Lung microvascular endothelial cell (primary cell): ENCODE results near the gene PAFAH2. TPM values are rescaled to one million over a fixed set of nuclear protein-coding genes. Genes with fewer than 3 reads are reported as not detected.

ENCODE experiments used
- DNase-seq, 2 donors: peaks; one replicate each; pipeline versions ENCODE4 v3.0.0 to v3.0.0-alpha.2; 2010; ENCODE audit warnings: low read depth in 2 of 2
- total RNA-seq: library from RNA; depleted of rRNA; stranded (reverse); fragments of >200 nt; gene quantifications from 2 replicates; pipeline ENCODE4 v1.2.1, GENCODE V29; 2014

The PAFAH2 gene
- total RNA-seq, 1 donor from 2014 or later: 32.7 TPM

DNA sequence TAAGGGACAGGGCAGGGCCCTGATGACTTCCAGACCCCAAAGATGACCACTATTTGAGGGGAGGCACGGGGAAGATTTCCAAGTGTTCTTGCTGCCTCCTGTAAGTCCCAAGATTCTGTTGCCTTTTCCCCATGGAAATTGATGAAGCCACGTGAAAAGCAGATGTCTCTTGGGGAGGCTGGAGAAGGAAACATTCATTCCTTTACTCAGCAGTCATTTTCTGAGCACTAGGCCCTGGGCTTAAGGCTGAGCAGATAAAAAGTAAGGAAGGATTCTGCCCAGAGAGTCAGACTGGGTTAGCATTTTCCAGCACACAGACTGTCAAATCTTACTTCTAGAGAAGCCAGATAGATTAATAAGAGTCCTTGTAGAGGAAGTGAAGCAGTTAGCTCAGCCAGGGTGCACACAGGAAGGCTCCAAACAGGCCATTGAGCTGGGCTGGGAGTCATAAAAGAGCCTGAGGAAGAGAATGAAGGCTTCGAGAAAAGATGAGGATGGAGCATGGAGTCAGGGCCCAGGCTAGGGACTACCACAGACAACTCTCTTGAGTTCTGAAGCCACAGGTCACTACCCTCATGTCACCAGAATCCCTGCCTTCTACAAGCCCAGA lies 33.9 kb upstream of the PAFAH2 start:
- DNase-seq: no peak

DNA sequence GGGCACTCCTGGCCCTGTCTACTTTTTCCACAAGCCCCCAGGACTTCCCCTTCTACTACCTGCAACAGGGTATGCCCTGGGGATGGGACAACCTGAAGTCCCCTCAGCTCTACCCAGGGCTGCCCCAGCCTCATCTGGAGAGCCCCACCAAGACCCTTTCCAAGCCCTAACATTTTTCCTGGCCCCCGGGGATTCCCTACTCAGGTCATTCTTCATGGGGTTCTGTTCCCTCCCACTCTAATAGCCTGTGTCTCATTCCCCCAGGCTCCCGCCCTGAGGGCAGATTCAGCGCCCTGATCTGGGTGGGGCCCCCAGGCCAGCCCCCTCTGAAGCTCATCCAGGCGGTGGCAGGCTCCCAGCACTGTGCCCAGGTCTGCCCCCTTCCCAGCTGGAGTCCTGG lies 33.3 kb upstream of the PAFAH2 start:
- DNase-seq: no peak

DNA sequence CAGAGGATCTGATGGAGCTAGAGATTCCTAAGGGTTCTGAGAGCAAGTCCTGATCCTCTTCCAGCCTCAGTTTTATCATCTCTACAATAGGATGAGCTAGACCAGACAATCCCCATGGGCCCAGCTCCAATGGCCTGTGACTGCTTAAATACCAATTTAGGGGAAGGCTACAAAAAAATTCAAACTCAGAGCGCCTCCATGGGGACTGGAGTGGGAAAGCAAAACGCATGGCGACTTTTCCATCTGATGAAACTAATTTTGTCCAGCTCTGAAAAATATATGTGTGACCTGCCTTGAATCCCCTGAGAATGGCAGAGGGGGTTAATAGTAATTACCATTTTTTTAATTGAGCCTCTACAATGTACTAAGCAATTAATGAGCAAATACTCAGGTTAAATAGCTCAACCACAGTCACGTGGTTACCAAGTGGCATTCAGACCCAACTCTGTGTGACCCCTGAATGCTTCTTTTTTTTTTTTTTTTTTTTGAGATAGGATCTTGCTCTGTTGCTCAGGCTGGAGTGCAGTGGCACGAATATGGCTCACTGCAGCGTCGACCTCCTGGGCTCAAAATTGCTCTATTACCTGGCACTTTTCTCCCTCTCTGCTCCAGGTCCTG lies 32.1 kb upstream of the PAFAH2 start:
- DNase-seq: no peak

DNA sequence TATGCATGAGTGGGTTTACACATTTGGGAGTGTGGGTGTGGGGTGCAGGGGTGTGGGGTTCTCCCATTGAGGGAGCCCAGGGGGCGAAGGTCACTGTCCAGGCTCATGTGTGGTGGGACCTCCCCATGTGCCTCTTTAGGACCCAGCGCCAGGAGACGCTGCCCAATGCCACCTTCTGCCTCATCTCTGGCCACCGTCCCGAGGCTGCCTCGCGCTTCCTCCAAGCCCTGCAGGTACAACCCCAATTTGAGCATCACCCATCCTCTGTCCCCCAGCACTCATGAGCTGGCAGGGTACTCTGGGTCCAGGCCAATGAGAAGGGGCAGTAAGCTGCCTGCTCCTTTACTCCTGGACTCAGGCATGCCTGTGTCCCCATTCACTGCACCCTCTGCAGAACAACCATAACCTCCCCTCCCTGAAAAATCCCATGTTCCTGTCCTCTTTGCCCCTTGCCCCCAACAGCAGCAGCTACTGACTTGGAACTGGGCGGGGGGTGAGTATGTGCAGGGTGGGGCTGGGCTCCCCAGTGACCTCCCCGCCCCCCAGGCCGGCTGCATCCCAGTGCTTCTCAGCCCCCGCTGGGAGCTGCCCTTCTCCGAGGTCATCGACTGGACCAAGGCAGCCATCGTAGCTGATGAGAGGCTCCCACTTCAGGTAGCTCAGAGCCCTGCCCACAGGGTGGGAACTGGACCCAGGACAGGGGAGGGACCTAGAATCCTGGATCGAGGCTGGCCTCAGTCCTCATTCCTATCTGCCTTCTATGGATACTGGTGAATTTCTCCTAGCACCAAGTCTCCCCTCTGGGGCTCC lies 31.4 kb upstream of the PAFAH2 start:
- no peak for DNase-seq

DNA sequence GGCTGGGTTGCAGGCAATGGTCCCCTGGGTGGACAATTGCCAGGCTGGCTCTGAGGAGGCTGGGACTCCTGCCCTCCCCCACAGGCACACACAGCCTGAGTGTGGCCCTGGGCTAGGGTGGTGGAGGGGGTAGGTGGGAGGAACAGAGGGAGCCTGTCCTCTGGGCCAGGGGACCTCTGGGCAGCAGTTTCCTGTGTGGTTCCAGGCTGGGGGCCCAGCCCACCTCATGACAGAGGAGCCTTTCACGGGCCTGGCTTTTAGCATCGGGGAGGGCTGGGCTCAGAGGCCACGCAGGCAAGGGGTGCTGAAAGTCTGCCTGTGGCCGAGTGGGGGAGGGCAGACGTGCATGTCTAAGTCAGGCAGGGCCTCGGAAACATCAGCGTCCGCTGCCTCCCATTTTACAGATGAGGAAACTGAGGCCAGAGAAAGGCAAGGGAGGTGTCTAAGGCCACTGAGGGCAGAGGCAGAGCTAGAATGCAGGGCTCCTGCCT lies 30.7 kb upstream of the PAFAH2 start:
- DNase-seq: no peak

DNA sequence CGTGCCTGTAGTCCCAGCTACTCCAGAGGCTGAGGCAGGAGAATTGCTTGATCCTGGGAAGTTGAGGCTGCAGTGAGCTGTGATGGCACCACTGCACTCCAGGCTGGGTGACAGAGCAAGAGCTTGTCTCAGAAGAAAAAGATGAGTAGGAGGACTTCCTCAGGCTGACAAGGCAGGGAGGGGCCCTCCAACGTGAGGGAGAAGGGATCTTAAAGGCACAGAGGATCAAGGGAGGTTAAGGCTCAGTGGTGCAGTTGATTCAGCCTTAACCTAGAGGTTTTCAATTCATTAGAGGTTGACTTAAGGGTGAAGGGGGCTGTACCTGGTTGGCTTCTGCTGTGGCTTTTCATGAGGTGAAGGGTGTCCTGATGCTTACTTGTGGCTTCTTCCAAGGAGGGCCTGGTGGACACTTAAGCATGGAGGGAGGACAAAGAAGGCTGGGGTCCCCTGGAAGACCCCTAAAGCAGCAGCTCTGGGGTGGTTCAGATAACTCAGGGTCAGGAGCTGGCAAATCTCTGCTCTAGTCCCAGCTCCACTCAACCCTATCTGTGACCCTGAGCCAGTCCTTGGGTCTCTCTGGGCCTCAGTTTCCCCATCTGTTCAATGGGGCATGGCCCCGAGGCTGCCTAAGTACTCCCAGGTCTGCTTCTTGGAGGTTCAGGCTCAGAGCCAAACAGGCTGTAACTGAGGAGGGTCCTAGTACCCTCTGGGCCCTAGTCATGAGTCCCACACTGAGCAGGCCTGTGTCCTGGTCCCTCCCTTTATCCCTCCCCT lies 30.0 kb upstream of the PAFAH2 start:
- no peak for DNase-seq

DNA sequence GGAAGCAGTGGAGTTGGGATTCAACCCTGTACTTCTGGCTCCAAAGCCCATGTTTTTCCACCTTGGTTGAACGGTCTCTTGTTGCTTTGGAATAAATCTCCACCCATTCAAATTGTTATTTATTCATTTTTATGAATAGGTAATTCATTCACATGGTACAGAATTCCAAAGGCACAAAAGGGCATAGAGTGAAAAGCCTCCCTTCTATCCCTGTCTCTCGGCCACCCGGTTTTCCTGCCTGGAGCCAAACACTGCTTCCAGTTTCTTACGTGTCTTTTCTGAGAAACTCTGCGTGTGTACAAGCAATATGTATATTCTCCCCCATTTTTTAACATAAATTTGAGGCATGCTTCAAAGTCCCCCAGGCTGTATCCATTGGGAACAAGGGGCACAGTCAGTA lies 27.7 kb upstream of the PAFAH2 start:
- DNase-seq: no peak

DNA sequence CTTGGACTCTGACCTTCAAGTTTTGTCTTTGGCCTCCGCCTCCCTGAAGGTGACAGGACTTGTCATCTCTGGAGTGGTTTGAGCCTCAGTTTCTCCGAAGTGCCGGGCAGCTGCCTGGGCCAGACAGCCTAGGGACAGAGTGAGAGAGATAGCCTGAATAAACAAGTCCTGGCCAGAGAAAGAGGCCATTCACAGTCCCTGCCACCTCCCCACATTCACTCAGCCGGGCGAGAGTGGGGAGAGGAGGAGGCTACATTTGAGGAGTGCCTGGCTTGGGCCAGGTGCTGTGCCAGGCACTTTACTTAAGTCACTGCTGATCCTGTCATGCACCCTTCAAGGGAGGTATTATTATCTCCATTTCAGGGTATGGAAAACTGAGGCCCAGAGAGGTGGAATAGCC lies 27.2 kb upstream of the PAFAH2 start:
- no peak for DNase-seq

DNA sequence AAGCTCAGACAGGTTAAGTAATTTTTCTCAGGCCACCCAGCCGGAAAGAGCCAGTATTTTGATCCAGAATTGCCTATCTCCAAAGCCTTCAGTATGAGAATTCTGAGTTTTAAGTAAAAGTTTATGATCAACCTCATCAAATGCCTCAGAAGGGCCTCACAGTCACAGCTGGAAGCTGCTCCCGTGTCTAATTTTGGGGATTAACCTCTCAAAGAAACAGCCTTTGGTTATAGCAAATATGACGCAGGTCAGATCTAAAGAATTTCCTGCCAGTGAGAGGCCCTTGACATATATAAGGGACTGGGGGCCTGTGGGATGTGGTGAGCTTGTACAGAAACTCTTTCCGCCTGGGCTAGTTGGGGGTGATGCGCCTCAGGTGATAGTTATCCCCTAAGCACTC lies 26.0 kb upstream of the PAFAH2 start:
- DNase-seq: no peak

DNA sequence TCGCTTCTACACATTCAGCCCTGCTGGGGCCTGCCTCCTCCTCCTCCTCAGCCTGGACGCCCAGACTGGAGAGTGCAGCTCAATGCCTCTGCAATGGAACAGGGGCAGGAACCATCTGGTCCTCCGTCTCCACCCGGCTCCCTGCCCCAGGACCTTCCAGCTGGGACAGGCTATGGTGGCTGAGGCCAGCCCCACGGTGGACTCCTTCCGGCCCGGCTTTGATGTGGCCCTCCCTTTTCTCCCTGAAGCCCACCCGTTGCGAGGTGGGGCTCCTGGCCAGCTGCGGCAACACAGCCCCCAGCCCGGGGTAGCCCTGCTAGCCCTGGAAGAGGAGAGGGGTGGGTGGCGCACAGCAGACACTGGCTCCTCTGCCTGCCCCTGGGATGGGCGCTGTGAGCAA lies 25.1 kb upstream of the PAFAH2 start:
- no peak for DNase-seq

DNA sequence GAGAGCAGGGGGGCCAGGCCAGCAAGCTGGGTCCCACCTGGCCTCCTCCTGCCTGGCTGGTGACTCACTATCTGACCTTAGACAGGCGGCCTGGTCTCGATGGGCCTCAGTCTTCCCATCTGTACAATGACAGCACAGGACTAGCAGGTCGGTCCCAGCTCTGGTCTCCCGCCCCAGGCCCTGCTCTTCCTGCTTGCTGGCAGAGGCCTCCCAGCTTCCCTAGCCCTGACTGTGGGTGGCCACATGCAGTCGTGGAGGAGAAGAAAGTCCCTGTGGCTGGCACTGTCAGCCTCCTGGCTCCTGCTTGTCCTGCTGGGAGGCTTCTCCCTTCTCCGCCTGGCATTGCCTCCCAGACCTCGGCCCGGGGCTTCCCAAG lies 24.5 kb upstream of the PAFAH2 start:
- no peak for DNase-seq

DNA sequence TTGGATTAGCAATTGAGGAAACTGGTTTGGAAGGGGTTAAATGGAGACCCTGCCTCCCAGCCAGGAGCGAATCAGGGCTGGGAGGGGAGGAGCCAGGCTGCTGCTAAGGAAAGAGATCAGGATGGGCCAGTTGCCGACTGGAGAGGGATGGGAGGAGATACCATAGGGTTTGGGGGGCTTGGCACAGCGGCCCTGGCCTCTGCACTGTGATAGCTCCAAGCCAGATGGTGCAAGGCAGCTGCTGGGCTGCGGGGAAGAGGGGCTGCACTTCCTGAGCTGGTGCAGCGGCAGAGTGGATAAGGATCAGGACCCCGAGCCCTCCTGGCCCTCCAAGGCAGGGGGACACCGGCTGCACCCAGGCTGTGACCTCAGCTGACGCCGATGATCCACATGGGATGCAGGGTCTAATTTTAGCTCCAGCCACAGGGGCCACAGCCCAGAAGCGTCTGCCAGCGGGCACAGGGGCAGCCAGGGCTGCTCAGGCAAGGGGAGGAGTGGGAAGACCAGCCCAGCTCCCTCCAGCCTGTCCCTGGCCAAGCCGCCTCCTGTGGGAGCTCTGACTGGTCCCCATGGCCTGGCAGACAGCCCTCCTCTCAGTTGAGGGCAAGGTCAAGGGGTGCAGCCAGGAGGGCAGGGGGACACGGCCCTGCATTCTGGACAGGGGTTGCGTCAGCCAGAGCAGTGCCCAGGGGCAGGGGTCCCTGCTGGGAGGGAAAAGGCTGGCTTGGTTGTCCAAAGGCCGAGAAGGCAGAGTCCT lies 24.0 kb upstream of the PAFAH2 start, which contains the start of gene EXTL1:
EXTL1 (plus strand) TSS at position 129 of the 757 bp plus-strand sequence. CDS start 872 bp downstream, outside the sequence.
- peak in 1 of 2 donors; percentile 30 for DNase-seq

DNA sequence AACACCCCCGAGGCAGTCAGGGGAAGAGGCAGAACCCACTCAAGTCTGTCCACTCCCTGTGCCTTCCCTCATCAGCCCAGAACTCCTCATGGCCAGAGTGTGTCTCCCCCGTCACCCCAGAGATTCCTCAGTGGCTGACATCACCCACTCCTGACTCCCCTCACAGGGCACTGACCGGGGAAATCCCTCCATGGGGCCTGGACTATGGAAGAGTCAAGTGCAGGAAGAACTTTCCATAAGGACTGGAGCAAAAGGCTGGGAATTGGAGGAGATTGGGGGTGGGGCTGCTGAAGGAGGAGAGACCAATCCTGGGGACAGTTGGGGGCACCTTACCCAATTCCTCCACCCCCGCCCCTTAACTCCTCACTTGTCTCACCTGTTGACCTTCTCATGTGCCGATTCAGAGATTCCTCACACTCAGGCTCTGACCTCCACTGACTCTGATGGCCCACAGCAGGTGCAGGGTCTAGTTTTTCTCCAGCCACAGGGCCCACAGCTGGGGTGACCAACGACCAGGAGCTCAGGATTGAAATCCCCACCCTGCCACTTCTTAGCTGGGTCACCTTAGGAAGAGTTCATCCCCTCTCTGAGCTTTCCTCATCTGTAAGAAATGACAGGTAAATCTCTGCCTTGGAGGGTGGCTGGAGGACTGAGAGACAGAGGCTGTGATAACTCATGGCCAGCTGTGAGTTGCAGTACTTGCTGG lies 23.2 kb upstream of the PAFAH2 start:
- DNase-seq: no peak

DNA sequence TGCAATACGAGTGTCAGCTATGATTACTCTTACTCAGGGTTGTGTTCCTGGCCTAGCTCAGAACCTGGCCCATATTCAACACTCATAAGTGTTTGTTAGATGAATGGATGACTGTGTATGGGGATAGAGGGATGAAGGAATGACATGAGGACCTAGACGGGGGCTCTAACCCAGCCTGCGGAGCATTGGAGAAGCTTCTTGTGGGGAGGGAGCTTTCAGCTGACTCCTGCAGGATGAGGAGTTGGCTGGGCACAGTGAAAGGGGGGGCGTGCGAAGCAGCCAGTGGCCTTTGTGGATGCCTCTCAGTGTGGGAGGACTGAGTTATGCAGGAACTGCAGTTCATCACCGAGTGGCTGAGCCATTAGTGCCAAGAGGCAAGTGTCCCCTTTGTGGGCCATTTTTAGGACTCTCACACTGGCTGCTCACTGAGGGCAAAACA lies 22.5 kb upstream of the PAFAH2 start:
- DNase-seq: no peak

DNA sequence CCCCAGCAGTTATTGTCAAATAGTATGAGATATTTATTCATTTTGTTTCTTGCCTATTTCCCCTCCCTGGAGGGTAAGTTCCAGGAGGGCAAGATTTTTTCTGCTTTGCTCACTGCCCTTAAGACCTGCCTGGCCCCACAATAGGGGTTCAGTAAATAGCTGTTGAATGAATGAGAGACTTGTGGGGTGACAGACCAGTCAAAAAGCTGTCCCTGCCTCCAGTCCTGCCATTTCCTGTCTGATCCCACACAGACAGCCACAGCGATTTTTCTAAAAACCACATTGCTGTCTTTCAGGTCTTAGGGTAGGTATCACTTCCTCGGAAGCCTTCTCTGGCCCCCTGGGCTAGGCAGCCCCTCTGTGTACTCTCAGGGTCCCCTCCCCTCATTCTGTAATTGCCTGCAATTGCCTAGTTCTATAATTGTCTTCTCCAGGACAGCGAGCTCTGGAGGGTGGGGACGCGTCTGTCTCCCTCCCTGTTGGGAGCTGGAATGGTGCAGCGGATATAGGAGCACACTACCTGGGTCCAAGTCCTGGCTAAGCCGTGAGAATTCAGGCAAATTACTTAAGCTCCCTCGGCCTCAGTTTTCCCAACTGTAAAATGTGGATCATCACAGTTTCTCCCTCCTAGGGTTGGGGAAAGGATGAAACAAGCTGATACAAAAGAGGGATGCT lies 21.9 kb upstream of the PAFAH2 start:
- no peak for DNase-seq

DNA sequence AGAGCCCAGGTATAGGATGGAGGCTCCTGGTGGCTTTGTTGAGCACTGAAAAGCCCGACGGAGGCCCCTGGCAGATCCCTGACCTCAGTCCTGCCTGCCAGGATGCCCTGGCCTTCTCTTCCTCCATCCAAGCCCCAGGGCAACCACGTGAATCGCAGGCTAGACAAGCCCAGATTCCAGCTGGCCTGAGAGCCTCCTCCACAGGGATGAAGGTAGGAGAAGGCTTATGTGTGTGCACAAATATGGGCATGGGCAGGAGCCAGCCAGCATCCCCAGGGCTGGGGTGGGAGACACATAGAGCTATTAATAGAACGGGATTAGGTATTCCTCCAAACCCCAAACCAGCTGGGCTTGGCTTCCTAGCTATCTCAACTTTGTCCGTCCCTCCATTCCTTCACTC lies 19.7 kb upstream of the PAFAH2 start:
- DNase-seq: no peak

DNA sequence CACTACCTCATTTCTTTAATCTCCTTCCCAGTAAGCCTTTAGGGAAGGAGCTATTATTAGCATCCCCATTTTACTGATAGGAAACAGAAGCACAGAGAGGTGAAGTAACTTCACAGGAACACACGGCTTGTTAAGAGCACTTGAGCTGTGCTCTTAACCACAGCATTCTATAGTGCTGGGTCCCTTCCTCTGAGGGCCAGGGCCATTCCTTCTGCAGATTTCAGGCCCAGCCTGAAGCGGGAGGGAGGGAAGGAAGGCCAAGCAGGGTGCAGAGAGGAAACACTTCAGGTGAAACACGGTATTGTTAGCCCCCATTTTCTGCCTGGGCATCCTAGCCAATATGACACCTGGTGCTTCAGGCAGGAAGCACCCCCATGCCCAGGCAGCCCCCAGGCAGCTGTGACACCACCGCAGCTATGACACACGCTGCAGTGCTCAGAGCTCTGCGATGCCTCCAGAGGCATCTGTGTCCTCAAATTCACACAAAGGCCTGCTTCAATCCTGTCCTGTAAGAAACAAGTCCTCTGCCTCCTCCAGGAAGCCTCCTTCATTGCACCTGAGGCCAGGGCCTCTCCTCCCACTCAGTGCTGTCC lies 19.2 kb upstream of the PAFAH2 start:
- DNase-seq: no peak

DNA sequence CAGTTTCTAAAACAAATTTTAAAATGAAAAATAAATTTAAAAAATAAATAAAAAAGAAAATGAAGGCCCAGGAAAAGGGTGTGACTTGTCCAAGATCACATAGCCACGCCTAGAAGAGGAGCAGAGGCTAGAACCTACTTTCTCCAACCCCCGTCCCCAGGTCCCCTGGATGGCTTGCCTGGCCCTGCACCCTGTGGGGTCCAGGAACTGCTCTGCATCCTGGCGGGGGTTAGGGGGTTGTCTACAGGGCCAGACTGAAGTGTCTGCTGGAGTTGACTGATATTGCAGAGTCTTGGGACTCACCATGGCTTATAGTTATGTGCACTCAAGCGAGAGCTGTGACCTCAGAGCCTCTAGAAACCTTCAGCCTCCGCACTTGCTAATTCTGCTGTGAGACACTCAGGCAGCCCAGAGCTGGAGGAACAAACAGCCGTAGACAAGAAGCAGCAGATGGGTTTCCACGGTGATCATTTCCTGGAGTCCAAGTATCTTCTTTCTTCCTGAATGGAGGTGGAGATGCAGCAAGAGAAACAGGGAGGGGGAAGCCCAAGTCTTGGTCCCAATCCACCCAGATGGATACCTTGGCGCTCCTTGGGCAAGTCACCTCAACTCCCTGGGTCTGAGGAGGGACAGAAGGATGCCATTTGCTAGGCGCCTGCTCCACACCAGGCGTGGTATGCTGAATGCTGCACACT lies 18.5 kb upstream of the PAFAH2 start:
- DNase-seq: no peak

DNA sequence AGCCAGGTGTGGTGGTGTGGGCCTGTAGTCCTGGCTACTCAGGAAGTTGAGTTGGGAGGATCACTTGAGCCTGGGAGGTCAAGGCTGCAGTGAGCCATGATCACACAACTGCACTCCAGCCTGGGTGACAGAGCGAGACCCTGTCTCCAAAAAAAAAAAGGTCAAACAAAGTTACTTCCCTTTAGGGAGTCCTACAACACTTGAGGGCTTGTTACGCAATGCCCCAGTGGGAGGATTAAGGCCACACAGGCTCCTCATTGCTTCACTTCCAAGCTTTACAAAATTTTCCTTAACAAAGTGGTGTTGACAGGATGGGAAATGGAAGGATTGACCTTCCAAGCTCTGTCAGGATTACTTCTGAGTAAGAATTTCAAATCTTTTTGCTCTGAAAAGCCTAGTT lies 17.5 kb upstream of the PAFAH2 start:
- no peak for DNase-seq
